ENCODE data around the gene SH3GL1.

Gene SH3GL1

DNA sequence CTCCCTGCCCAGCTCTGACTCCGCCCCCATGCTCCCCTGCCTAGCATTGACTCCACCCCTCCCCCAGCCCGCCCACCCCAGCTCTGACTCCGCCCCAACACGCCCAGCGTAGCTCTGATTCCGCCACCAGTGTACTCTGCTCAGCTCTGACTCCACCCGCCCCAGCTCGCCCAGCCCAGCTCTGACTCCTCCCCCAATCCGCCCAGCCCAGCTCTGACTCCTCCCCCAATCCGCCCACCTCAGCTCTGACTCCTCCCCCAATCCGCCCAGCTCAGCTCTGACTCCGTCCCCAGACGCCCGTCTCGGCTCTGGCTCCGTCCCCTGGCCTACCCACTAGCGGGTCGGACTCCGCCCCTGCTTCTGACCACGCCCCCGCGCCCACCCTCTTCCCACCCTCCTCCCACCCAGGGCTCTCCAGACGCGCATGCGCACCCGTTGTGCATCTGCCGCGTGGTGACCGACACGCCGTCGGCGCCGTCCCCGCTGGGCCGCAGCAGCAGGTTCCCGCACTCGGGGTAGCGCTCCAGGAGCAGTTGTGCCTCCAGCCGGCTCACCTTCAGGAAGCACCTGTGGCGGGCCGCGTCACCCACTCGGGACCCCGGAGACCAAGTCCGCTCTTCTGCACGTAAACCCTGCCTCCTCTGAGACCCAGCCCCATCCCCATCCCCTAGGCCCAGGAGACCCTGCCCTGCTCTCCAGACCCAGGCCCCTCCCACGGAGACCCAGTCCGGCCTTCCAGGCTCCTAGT lies 71.9 kb downstream of the SH3GL1 start:
- no peak overlapping the region for H2AFZ ChIP-seq (ENCODE audit: low read length)
- H4K20me1 ChIP-seq (ENCODE audit: insufficient read depth, low read length) = no peaks in the 10 kb centered on the region
- no peaks in the 10 kb centered on the region for H3K9me3 ChIP-seq (ENCODE audit: low read length)
- H3K9me2 ChIP-seq (ENCODE audit: low read depth, low read length) = no peaks in the 10 kb centered on the region
- no peak overlapping the region for H3K9ac ChIP-seq (ENCODE audit: low read length)
- H3K79me2 ChIP-seq (ENCODE audit: insufficient read depth, low read length) = no peaks in the 10 kb centered on the region
- H3K36me3 ChIP-seq (ENCODE audit: insufficient read depth, low read length) = no peaks in the 10 kb centered on the region
- H3K4me3 ChIP-seq (ENCODE audit: low read depth, low read length, poor library complexity, severe bottlenecking) = no peak overlapping the region
- no peaks in the 10 kb centered on the region for H3K4me1 ChIP-seq (ENCODE audit: insufficient read depth, low read length, severe bottlenecking)
- TF ChIP-seq, protein P1, sequence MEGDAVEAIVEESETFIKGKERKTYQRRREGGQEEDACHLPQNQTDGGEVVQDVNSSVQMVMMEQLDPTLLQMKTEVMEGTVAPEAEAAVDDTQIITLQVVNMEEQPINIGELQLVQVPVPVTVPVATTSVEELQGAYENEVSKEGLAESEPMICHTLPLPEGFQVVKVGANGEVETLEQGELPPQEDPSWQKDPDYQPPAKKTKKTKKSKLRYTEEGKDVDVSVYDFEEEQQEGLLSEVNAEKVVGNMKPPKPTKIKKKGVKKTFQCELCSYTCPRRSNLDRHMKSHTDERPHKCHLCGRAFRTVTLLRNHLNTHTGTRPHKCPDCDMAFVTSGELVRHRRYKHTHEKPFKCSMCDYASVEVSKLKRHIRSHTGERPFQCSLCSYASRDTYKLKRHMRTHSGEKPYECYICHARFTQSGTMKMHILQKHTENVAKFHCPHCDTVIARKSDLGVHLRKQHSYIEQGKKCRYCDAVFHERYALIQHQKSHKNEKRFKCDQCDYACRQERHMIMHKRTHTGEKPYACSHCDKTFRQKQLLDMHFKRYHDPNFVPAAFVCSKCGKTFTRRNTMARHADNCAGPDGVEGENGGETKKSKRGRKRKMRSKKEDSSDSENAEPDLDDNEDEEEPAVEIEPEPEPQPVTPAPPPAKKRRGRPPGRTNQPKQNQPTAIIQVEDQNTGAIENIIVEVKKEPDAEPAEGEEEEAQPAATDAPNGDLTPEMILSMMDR (IDR thresholded peaks at IDR 0.05; ENCODE audit: low read length) = no peak
- TF ChIP-seq EZH2 (IDR thresholded peaks at IDR 0.05; ENCODE audit: borderline replicate concordance, low read length) = no peak
- no peaks in the 10 kb centered on the region for H3K27me3 ChIP-seq (ENCODE audit: insufficient read depth, low read length)
- no peaks in the 10 kb centered on the region for H3F3A ChIP-seq (ENCODE audit: insufficient read depth, low read length)
- no peak overlapping the region for H3K4me2 ChIP-seq (ENCODE audit: low read length)
- no peak overlapping the region for H3K27ac ChIP-seq (ENCODE audit: low read depth, low read length, poor library complexity, severe bottlenecking)

DNA sequence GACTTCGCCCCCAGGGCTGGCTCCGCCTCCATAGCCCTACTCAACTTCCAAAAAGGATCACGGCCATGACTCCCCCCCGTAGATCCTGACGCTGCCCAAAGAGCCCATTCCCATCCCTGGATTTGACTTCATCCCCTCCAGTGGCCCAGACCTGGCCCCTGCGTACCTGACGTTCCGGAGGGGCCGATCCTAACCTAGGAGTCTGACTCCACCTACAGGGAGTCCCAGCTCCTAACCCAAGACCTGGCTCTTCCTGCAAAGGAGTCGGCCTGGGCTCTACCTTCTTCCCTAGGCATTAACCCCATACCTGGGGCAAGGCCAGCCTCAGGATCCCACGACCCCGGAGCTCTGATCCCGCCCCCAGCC lies 72.5 kb downstream of the SH3GL1 start:
- Histone ChIP-seq H3K9me2 (ENCODE audit: low read depth, low read length) (no peaks in the 10 kb centered on the region), H3K4me3 (ENCODE audit: low read depth, low read length, poor library complexity, severe bottlenecking) (no peak overlapping the region), H3K27ac (ENCODE audit: low read depth, low read length, poor library complexity, severe bottlenecking) (no peak overlapping the region), H3K4me2 (ENCODE audit: low read length) (no peak overlapping the region), H3F3A (ENCODE audit: insufficient read depth, low read length) (no peaks in the 10 kb centered on the region), H3K36me3 (ENCODE audit: insufficient read depth, low read length) (no peaks in the 10 kb centered on the region), H3K79me2 (ENCODE audit: insufficient read depth, low read length) (no peaks in the 10 kb centered on the region), H3K9me3 (ENCODE audit: low read length) (no peaks in the 10 kb centered on the region), H3K4me1 (ENCODE audit: insufficient read depth, low read length, severe bottlenecking) (no peaks in the 10 kb centered on the region), H4K20me1 (ENCODE audit: insufficient read depth, low read length) (no peaks in the 10 kb centered on the region), H3K27me3 (ENCODE audit: insufficient read depth, low read length) (no peaks in the 10 kb centered on the region), H3K9ac (ENCODE audit: low read length) (no peak overlapping the region), H2AFZ (ENCODE audit: low read length) (no peak overlapping the region)
- TF ChIP-seq, protein P1 (IDR thresholded peaks at IDR 0.05; ENCODE audit: low read length) = no peak
- no peak for TF ChIP-seq EZH2 (IDR thresholded peaks at IDR 0.05; ENCODE audit: borderline replicate concordance, low read length)

DNA sequence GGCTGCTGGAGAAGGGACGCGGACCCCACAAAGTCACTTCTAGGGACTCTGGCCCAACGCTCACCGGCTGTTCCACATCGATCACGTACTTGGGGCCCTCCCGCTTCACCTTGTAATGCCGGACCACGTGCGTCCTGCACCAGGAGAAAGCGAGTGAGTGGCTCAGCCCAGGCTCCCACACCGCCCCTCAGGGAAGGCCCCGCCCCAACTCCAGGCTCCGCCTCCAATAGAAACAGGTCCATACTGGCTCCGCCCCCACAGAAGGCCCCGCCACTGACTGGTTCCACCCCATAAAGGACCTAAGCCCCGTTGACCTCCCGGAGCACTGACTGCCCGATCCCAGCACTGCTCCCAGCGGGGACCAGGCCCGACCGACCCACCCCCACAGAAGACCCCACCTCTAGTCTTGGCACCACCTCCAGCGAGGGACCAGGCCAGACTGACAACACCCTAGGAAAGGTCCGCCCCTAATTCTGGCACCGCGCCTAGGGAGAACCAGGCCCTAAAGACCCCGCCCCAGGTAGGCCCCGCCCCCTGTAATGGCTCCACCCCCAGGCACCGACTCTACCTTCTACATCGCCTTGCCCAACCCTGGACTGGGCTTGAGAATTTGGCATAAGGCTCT lies 73.0 kb downstream of the SH3GL1 start:
- Histone ChIP-seq H3K9ac (ENCODE audit: low read length) (no peak overlapping the region), H3K4me1 (ENCODE audit: insufficient read depth, low read length, severe bottlenecking) (no peaks in the 10 kb centered on the region), H3K4me2 (ENCODE audit: low read length) (no peak overlapping the region), H3F3A (ENCODE audit: insufficient read depth, low read length) (no peaks in the 10 kb centered on the region), H3K4me3 (ENCODE audit: low read depth, low read length, poor library complexity, severe bottlenecking) (no peak overlapping the region), H4K20me1 (ENCODE audit: insufficient read depth, low read length) (no peaks in the 10 kb centered on the region), H3K27me3 (ENCODE audit: insufficient read depth, low read length) (no peaks in the 10 kb centered on the region), H3K9me2 (ENCODE audit: low read depth, low read length) (no peaks in the 10 kb centered on the region), H3K27ac (ENCODE audit: low read depth, low read length, poor library complexity, severe bottlenecking) (no peak overlapping the region), H3K36me3 (ENCODE audit: insufficient read depth, low read length) (no peaks in the 10 kb centered on the region), H3K79me2 (ENCODE audit: insufficient read depth, low read length) (no peaks in the 10 kb centered on the region), H3K9me3 (ENCODE audit: low read length) (no peaks in the 10 kb centered on the region), H2AFZ (ENCODE audit: low read length) (no peak overlapping the region)
- TF ChIP-seq EZH2 (IDR thresholded peaks at IDR 0.05; ENCODE audit: borderline replicate concordance, low read length) = no peak
- TF ChIP-seq, protein P1 (IDR thresholded peaks at IDR 0.05; ENCODE audit: low read length) = no peak
